Measurements from ENCODE around the gene LMBR1L.

GRCh38 chr12:49108958-49109404, 1.7 kb downstream of the LMBR1L start:
- TF ChIP-seq CTCF (IDR thresholded peaks at IDR 0.05 in 2 of 3, conservative IDR thresholded peaks at IDR 0.05 in 1 of 3; ENCODE audit: control insufficient read depth in 2 of 3, extremely low read depth in 1 of 3, insufficient read depth in 1 of 3, low read depth in 3 of 3, low read length in 3 of 3) = no peak
- no peak for TF ChIP-seq ZBED1 (IDR thresholded peaks at IDR 0.05; ENCODE audit: borderline replicate concordance)
- TF ChIP-seq MEF2A (IDR thresholded peaks at IDR 0.05; ENCODE audit: insufficient read depth, low read depth, low read length) = no peak
- no peak for TF ChIP-seq EZH2 (IDR thresholded peaks at IDR 0.05; ENCODE audit: borderline replicate concordance, control insufficient read depth, low read depth, low read length)
- TF ChIP-seq MYC (IDR thresholded peaks at IDR 0.05; ENCODE audit: insufficient read depth, insufficient read length, insufficient replicate concordance, low read length, severe bottlenecking) = no peak

Measured in GM12878 (cell line).